Activated CD8-positive, alpha-beta T cell treated with anti-CD3 and anti-CD28 coated beads for 36 hours (primary cell): ENCODE data around the gene CPA5. TPM values are rescaled to one million over a fixed set of nuclear protein-coding genes. Genes with fewer than 3 reads are reported as not detected.
A peak's percentile ranks its signal among the peaks of the same experiment; 100 is the strongest.

Experiments
- ATAC-seq: fragments of 200-7000 bp; cut with Tn5 transposase; one replicate; pipeline ENCODE4 v1.10.0; 2021; ENCODE audit warnings: mild to moderate bottlenecking, moderate library complexity
- CTCF ChIA-PET: fragments of 350-600 bp; sonication (Branson Sonifier 250); formaldehyde crosslinking; loops from one replicate; lab custom pipeline; 2021; ENCODE audit warnings: antibody characterized with exemption; lab: Charles Lee
- POLR2A ChIA-PET: fragments of 350-600 bp; sonication (Branson Sonifier 250); formaldehyde crosslinking; loops from one replicate; lab custom pipeline; 2021; ENCODE audit warnings: antibody characterized with exemption; lab: Charles Lee
- DNase-seq: peaks from one replicate; pipeline ENCODE4 v3.0.0-alpha.2; 2020
- H3K27ac Mint-ChIP-seq: one replicate; pipeline ENCODE4 v1.8.0; 2021; ENCODE audit warnings: mild to moderate bottlenecking, mixed read lengths
- H3K27me3 Mint-ChIP-seq: one replicate; pipeline ENCODE4 v1.8.0; 2021; ENCODE audit warnings: mixed read lengths
- H3K36me3 Mint-ChIP-seq: one replicate; pipeline ENCODE4 v1.8.0; 2021; ENCODE audit warnings: low read depth, mixed read lengths
- H3K4me1 Mint-ChIP-seq: one replicate; pipeline ENCODE4 v1.8.0; 2021; ENCODE audit warnings: low read depth, mixed read lengths
- H3K4me3 Mint-ChIP-seq: one replicate; pipeline ENCODE4 v1.8.0; 2021; ENCODE audit warnings: mild to moderate bottlenecking, moderate library complexity, mixed read lengths
- H3K9me3 Mint-ChIP-seq: one replicate; pipeline ENCODE4 v1.8.0; 2021; ENCODE audit warnings: mixed read lengths
- intact Hi-C: fragments of 100-400 bp; cut with micrococcal nuclease; formaldehyde crosslinking; loops from one replicate; pipeline ENCODE4 v1.10.0; 2022
- total RNA-seq, 2 experiments: library from RNA; stranded (reverse); gene quantifications; one replicate each; pipeline ENCODE4 v1.2.3, GENCODE V29; 2021
- TF ChIP-seq, protein P1 (sequence below): fragments of 200-600 bp; IDR thresholded peaks from one replicate; pipeline ENCODE4 v1.8.0; 2022; ENCODE audit warnings: antibody characterized with exemption, mild to moderate bottlenecking

The CPA5 gene
- total RNA-seq, 2 experiments from 2014 or later = 0.25 to 0.88 TPM

DNA sequence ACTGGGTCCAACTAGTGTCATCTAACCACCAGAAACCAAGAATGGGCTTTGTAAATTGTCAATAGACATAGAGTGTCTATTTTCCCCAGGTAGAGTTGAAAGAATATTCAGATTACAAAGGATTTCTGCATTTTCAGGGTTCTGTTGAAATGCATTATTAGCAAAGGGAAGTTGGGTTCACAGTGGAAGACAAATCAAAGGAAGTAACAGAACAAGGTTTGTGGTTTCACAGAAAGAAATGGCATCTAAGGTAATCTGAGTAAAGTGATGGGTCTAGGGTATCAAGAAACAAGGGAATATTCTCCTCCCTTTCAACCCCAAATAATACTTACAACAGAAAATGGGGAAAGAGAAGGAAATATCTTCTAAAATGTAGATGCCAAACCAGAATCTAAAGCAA is 70.4 kb downstream of the CPA5 start:
- POLR2A ChIA-PET = interaction anchor here (1.9 to 2.1 kb wide), 2 partner anchors 23 to 33 kb away, joined by 4 to 6 read pairs; no protein-coding TSS in a partner anchor
- H3K27me3 Mint-ChIP-seq = no peaks in the 10 kb centered on the region
- ATAC-seq = no peak
- H3K27ac Mint-ChIP-seq = peak overlapping the region; percentile 62
- H3K36me3 Mint-ChIP-seq = peaks cover 27% of the 10 kb centered on the region
- H3K9me3 Mint-ChIP-seq = no peaks in the 10 kb centered on the region
- peaks cover 84% of the 10 kb centered on the region for H3K4me1 Mint-ChIP-seq
- peak overlapping the region; percentile 9 for H3K4me3 Mint-ChIP-seq
- no peak for DNase-seq
- TF ChIP-seq, protein P1, sequence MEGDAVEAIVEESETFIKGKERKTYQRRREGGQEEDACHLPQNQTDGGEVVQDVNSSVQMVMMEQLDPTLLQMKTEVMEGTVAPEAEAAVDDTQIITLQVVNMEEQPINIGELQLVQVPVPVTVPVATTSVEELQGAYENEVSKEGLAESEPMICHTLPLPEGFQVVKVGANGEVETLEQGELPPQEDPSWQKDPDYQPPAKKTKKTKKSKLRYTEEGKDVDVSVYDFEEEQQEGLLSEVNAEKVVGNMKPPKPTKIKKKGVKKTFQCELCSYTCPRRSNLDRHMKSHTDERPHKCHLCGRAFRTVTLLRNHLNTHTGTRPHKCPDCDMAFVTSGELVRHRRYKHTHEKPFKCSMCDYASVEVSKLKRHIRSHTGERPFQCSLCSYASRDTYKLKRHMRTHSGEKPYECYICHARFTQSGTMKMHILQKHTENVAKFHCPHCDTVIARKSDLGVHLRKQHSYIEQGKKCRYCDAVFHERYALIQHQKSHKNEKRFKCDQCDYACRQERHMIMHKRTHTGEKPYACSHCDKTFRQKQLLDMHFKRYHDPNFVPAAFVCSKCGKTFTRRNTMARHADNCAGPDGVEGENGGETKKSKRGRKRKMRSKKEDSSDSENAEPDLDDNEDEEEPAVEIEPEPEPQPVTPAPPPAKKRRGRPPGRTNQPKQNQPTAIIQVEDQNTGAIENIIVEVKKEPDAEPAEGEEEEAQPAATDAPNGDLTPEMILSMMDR = no peak
- CTCF ChIA-PET = no interaction called here
- intact Hi-C loops = no loop called here

DNA sequence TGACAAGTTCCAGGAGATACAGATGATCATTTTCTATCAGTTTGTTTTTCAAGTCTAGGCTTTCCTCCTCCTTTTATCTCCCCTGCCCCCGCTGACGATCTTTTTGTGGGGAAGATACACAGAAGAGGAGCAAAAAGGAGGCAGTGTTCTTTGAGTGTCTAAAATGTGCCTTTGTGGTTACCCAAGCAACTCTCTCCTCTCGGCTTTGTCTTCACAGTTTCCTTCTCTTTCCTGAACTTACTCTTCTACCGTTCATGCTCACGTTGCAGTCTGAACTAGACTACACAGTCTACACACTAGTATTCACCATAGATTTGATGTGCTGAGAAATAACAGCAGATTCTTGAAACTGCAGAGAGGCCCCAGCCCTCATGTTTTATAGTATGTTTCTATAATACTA is 72.6 kb downstream of the CPA5 start:
- Mint-ChIP-seq H3K27me3 (no peaks in the 10 kb centered on the region), H3K36me3 (peaks cover 13% of the 10 kb centered on the region), H3K9me3 (no peaks in the 10 kb centered on the region), H3K4me1 (peaks cover 81% of the 10 kb centered on the region), H3K27ac (peak overlapping the region; percentile 92), H3K4me3 (peak overlapping the region; percentile 49)
- CTCF ChIA-PET = no interaction called here
- ATAC-seq (peak; percentile 52), DNase-seq (peak; percentile 42)
- intact Hi-C loops = no loop called here
- TF ChIP-seq, protein P1 = no peak
- POLR2A ChIA-PET = interaction anchor here (0.7 to 1.5 kb wide), 2 partner anchors 12 to 24 kb away, joined by 3 to 4 read pairs; partner anchors contain the start of gene CEP41

DNA sequence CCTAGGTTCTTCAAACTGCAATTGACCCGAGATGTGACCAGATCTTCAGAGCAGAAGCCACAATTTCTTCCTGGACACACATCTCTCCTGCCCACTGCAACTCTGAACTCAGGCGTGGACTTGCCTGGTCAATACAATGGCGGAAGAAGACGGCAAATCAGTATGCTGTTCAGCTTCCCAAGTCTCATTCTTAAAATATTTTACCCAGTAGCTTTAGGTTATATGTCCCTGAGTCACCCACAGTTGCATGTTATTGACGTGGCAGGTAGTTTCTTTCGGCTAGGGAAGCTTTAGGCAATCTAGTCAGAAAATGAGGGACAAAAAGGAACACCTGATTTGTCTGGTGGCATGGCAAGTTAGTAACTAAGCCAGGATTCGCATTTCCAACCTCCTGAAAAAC is 73.7 kb downstream of the CPA5 start:
- TF ChIP-seq, protein P1 = no peak
- intact Hi-C loops = no loop called here
- ATAC-seq (no peak), DNase-seq (no peak)
- no peaks in the 10 kb centered on the region for H3K27me3 Mint-ChIP-seq
- ChIA-PET POLR2A (interaction anchor here (0.8 kb wide), 1 partner anchor 16 kb away, joined by 3 read pairs; no protein-coding TSS in a partner anchor), CTCF (no interaction called here)
- H3K36me3 Mint-ChIP-seq = peaks cover 9% of the 10 kb centered on the region
- H3K4me1 Mint-ChIP-seq = peaks cover 82% of the 10 kb centered on the region
- peak overlapping the region; percentile 92 for H3K27ac Mint-ChIP-seq
- H3K4me3 Mint-ChIP-seq = no peak overlapping the region
- H3K9me3 Mint-ChIP-seq = no peaks in the 10 kb centered on the region

Other genes with a start within 250 kb of the CPA5 start
- gene TMEM209, start 139.4 kb upstream of the CPA5 start, total RNA-seq = 10 to 100 TPM; 36.1 to 45.6 TPM
- gene SSMEM1, start 137.0 kb upstream of the CPA5 start, total RNA-seq = not detected
- not detected for gene CPA2, start 78.0 kb upstream of the CPA5 start, total RNA-seq
- gene CPA4, start 51.7 kb upstream of the CPA5 start, total RNA-seq = not detected
- gene CPA1, start 35.7 kb downstream of the CPA5 start, total RNA-seq = not detected
- gene CEP41, start 96.2 kb downstream of the CPA5 start, total RNA-seq = 10 to 100 TPM; 28.0 to 28.1 TPM
- gene MEST, start 147.3 kb downstream of the CPA5 start, total RNA-seq = 1 to 10 TPM; 6.8 to 9.2 TPM